Kidney epithelial cell (primary cell): ENCODE results near the gene NTM. TPM values are rescaled to one million over a fixed set of nuclear protein-coding genes. Genes with fewer than 3 reads are reported as not detected.

Source experiments
- DNase-seq: peaks from one replicate; pipeline ENCODE4 v3.0.0-alpha.2; 2010; ENCODE audit warnings: low read depth
- H3K27me3 ChIP-seq: 2 replicates; pipeline ENCODE4 v1.6.0; 2011; ENCODE audit warnings: low read length; ENCODE audit not compliant: control insufficient read depth, insufficient read depth
- H3K36me3 ChIP-seq: 2 replicates; pipeline ENCODE4 v1.5.1; 2011; ENCODE audit warnings: low read length; ENCODE audit not compliant: control insufficient read depth, insufficient read depth
- H3K4me3 ChIP-seq: 2 replicates; pipeline ENCODE4 v1.5.1; 2011; ENCODE audit warnings: low read depth, mild to moderate bottlenecking, control low read depth, low read length
- total RNA-seq: library from RNA; depleted of rRNA; stranded (reverse); fragments of >200 nt; gene quantifications from 2 replicates; pipeline ENCODE4 v1.2.3, GENCODE V29; 2015
- TF ChIP-seq, protein P1 (sequence below): IDR thresholded peaks from 2 replicates; pipeline ENCODE4 v1.5.1; 2011; ENCODE audit warnings: mild to moderate bottlenecking, moderate library complexity, low read length, control low read depth, inconsistent platforms; ENCODE audit not compliant: insufficient read depth, poor library complexity, severe bottlenecking

NTM gene
- total RNA-seq, 1 donor from 2014 or later, result 111 TPM

GRCh38 chr11:132248580-132248979, 878.2 kb downstream of the NTM start:
- H3K4me3 ChIP-seq, result no peak overlapping the region
- no peaks in the 10 kb centered on the region for H3K27me3 ChIP-seq
- H3K36me3 ChIP-seq, result no peaks in the 10 kb centered on the region
- no peak for DNase-seq
- TF ChIP-seq, protein P1, sequence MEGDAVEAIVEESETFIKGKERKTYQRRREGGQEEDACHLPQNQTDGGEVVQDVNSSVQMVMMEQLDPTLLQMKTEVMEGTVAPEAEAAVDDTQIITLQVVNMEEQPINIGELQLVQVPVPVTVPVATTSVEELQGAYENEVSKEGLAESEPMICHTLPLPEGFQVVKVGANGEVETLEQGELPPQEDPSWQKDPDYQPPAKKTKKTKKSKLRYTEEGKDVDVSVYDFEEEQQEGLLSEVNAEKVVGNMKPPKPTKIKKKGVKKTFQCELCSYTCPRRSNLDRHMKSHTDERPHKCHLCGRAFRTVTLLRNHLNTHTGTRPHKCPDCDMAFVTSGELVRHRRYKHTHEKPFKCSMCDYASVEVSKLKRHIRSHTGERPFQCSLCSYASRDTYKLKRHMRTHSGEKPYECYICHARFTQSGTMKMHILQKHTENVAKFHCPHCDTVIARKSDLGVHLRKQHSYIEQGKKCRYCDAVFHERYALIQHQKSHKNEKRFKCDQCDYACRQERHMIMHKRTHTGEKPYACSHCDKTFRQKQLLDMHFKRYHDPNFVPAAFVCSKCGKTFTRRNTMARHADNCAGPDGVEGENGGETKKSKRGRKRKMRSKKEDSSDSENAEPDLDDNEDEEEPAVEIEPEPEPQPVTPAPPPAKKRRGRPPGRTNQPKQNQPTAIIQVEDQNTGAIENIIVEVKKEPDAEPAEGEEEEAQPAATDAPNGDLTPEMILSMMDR, result no peak

- TF ChIP-seq, protein P1, result no peak
- Histone ChIP-seq H3K4me3 (no peak overlapping the region), H3K36me3 (no peaks in the 10 kb centered on the region), H3K27me3 (no peaks in the 10 kb centered on the region)
- DNase-seq, result no peak
These were observed 878.8 kb downstream of the NTM start for GRCh38 chr11:132249256-132249655.

- TF ChIP-seq, protein P1, result no peak
- DNase-seq, result no peak
- no peak overlapping the region for H3K4me3 ChIP-seq
- no peaks in the 10 kb centered on the region for H3K36me3 ChIP-seq
- H3K27me3 ChIP-seq, result no peaks in the 10 kb centered on the region
These were observed 880.6 kb downstream of the NTM start for GRCh38 chr11:132251061-132251460.

DNA sequence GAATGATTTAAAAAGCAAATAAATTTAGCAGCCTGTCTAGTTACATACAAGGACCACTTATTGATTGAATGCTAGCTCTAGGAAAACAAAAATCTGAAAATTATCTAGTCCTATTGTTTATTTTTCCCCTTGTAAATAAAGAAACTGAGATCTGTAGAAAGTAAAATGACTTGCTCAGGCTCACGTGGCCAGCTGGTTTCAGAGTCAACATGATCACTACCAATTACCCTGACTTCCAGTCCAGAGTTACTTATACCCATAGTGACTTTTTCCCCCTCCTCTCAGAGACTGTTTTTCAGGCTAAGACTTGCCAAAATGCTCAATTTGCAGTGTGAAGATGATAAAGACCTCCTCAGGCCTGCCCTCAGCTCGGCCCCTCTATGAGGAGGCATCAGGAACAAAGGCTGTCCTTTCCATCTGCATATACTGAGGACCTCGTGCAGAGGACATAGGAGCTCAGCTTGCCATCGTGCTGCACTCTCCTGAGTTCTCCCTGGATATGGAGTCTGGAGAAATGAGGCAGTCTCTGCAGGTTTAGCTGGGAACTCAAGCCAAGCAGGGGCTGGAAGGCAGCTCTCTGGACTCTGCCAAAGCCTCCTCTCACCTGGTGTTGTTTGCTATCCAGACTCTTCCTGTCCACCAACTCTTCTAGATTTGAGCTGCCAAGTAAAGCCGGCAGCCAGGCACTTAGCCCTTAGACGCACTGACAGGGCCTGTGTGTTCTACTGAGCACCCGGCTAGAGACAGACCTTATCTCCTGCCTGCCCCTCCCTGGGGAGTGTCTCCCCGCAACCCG, 883.3 kb downstream of the NTM start:
- TF ChIP-seq, protein P1, result no peak
- H3K27me3 ChIP-seq, result no peaks in the 10 kb centered on the region
- no peak overlapping the region for H3K4me3 ChIP-seq
- no peak for DNase-seq
- no peaks in the 10 kb centered on the region for H3K36me3 ChIP-seq

- Histone ChIP-seq H3K36me3 (no peaks in the 10 kb centered on the region), H3K4me3 (no peak overlapping the region), H3K27me3 (no peaks in the 10 kb centered on the region)
- TF ChIP-seq, protein P1, result no peak
- DNase-seq, result no peak
These were observed 884.5 kb downstream of the NTM start for GRCh38 chr11:132254906-132255305.
